DOHH2 (cell line): ENCODE measurements around the gene FZR1.

Experiments used
- H3F3A ChIP-seq: fragments of 200-600 bp; sonication (generic), shearing (Covaris generic); 2 replicates; pipeline ENCODE4 v1.6.0; 2016; ENCODE audit warnings: antibody characterized with exemption, mild to moderate bottlenecking; ENCODE audit not compliant: control insufficient read depth, insufficient read depth
- H3K27ac ChIP-seq: fragments of 200-600 bp; sonication (generic); 2 replicates; pipeline ENCODE4 v1.5.1; 2014; ENCODE audit warnings: low read depth, mild to moderate bottlenecking, low read length, moderate library complexity
- H3K27me3 ChIP-seq: fragments of 200-600 bp; sonication (generic); 2 replicates; pipeline ENCODE4 v1.6.1; 2014; ENCODE audit warnings: mild to moderate bottlenecking, low read length, mixed read lengths; ENCODE audit not compliant: control insufficient read depth
- H3K36me3 ChIP-seq: fragments of 200-600 bp; sonication (generic); 2 replicates; pipeline ENCODE4 v1.6.1; 2014; ENCODE audit warnings: mild to moderate bottlenecking, low read length, moderate library complexity, mixed read lengths; ENCODE audit not compliant: control insufficient read depth
- H3K4me1 ChIP-seq: fragments of 200-600 bp; sonication (generic); 2 replicates; pipeline ENCODE4 v1.6.1; 2014; ENCODE audit warnings: mild to moderate bottlenecking, low read length, mixed read lengths; ENCODE audit not compliant: control insufficient read depth
- H3K4me2 ChIP-seq: fragments of 200-600 bp; sonication (generic); 2 replicates; pipeline ENCODE4 v1.6.0; 2014; ENCODE audit warnings: mild to moderate bottlenecking, low read length, moderate library complexity
- H3K4me3 ChIP-seq: fragments of 200-600 bp; sonication (generic); 2 replicates; pipeline ENCODE4 v1.5.1; 2014; ENCODE audit warnings: mild to moderate bottlenecking, low read length, mixed read lengths
- H3K79me2 ChIP-seq: fragments of 200-600 bp; sonication (generic); 2 replicates; pipeline ENCODE4 v1.6.1; 2014; ENCODE audit warnings: mild to moderate bottlenecking, low read length, mixed read lengths; ENCODE audit not compliant: control insufficient read depth
- H3K9me2 ChIP-seq: fragments of 200-600 bp; sonication (generic); replicated peaks from 2 replicates; pipeline ENCODE4 v1.6.1; 2014; ENCODE audit warnings: mild to moderate bottlenecking, low read length, mixed read lengths; ENCODE audit not compliant: control insufficient read depth
- H3K9me3 ChIP-seq: fragments of 200-600 bp; sonication (generic); 2 replicates; pipeline ENCODE4 v1.6.1; 2014; ENCODE audit warnings: antibody characterized with exemption, low read length, mixed read lengths; ENCODE audit not compliant: control insufficient read depth, insufficient read depth
- H4K20me1 ChIP-seq: fragments of 200-600 bp; sonication (generic); 2 replicates; pipeline ENCODE4 v1.6.0; 2014; ENCODE audit warnings: low read depth, mild to moderate bottlenecking, antibody characterized with exemption, low read length, moderate library complexity; ENCODE audit not compliant: control insufficient read depth, insufficient read depth
- EZH2phosphoT487 ChIP-seq: fragments of 200-600 bp; sonication (generic); IDR thresholded peaks from 2 replicates; pipeline ENCODE4 v1.6.1; 2017; ENCODE audit warnings: borderline replicate concordance, mild to moderate bottlenecking, antibody characterized with exemption, low read length, moderate library complexity, mixed read lengths
- TF ChIP-seq, protein P1 (sequence below): fragments of 200-600 bp; sonication (generic); IDR thresholded peaks from one replicate; pipeline ENCODE4 v1.5.1; 2014; ENCODE audit warnings: antibody characterized with exemption, mild to moderate bottlenecking, low read depth, low read length; ENCODE audit not compliant: poor library complexity, severe bottlenecking

FZR1 gene

DNA sequence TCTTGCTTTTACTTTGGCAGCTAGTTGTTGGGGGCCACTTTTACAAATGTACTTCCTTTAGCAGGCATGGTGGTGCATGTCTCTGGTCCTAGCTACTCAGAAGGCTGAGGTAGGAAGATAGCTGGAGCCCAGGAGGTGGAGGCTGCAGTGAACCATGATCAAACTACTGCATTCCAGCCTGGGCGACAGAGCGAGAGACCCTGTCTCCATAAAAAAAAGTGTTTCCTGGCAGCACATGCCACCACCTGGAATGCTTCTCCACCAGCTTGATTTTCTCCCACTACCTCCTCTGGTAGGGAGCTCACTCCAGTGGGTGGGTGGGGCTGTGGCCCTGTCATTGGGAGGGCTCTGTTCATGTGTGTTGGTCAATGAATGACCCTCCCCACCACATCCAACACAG lies 12.5 kb downstream of the FZR1 start:
- no peaks in the 10 kb centered on the region for H3K9me3 ChIP-seq
- H3F3A ChIP-seq = peaks cover 10% of the 10 kb centered on the region
- no peak for TF ChIP-seq EZH2phosphoT487
- TF ChIP-seq, protein P1, sequence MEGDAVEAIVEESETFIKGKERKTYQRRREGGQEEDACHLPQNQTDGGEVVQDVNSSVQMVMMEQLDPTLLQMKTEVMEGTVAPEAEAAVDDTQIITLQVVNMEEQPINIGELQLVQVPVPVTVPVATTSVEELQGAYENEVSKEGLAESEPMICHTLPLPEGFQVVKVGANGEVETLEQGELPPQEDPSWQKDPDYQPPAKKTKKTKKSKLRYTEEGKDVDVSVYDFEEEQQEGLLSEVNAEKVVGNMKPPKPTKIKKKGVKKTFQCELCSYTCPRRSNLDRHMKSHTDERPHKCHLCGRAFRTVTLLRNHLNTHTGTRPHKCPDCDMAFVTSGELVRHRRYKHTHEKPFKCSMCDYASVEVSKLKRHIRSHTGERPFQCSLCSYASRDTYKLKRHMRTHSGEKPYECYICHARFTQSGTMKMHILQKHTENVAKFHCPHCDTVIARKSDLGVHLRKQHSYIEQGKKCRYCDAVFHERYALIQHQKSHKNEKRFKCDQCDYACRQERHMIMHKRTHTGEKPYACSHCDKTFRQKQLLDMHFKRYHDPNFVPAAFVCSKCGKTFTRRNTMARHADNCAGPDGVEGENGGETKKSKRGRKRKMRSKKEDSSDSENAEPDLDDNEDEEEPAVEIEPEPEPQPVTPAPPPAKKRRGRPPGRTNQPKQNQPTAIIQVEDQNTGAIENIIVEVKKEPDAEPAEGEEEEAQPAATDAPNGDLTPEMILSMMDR = no peak
- no peak overlapping the region for H3K27ac ChIP-seq
- peaks cover 78% of the 10 kb centered on the region for H3K79me2 ChIP-seq
- peaks cover 28% of the 10 kb centered on the region for H3K4me1 ChIP-seq
- H3K36me3 ChIP-seq = peaks cover 21% of the 10 kb centered on the region; the same call in 1 of the 2 replicates
- H3K4me3 ChIP-seq = no peak overlapping the region
- no peak overlapping the region for H3K4me2 ChIP-seq
- H4K20me1 ChIP-seq = peaks cover 16% of the 10 kb centered on the region
- H3K27me3 ChIP-seq = no peaks in the 10 kb centered on the region
- no peaks in the 10 kb centered on the region for H3K9me2 ChIP-seq

DNA sequence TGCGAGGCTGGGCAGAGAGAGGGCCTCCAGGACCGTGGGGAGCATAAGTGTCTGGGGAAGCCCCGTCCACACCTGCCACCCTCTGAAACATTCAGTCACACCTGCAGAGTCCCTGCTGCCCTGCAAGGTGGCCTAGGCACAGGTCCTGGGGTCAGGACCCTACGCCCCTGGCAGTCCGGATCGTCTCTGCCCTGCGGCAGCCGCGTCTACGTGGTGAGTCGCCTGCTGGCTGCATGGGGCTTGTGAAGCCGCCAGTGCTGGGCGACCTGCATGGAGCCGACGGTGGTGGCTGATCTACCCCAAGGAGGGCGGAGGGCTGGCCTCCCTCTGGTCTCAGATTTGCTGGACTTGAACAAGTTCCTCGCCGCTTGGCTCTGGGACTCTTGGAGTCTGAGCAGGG lies 13.0 kb downstream of the FZR1 start:
- H3K9me3 ChIP-seq = no peaks in the 10 kb centered on the region
- no peak overlapping the region for H3K4me2 ChIP-seq
- H3F3A ChIP-seq = peaks cover 10% of the 10 kb centered on the region
- no peak for TF ChIP-seq EZH2phosphoT487
- H3K27ac ChIP-seq = no peak overlapping the region
- no peaks in the 10 kb centered on the region for H3K9me2 ChIP-seq
- H3K27me3 ChIP-seq = no peaks in the 10 kb centered on the region
- H3K4me1 ChIP-seq = peaks cover 28% of the 10 kb centered on the region
- peaks cover 16% of the 10 kb centered on the region for H4K20me1 ChIP-seq
- peaks cover 24% of the 10 kb centered on the region; the same call in 1 of the 2 replicates for H3K36me3 ChIP-seq
- H3K4me3 ChIP-seq = no peak overlapping the region
- H3K79me2 ChIP-seq = peaks cover 73% of the 10 kb centered on the region

- Histone ChIP-seq H4K20me1 (peaks cover 16% of the 10 kb centered on the region), H3K9me2 (no peaks in the 10 kb centered on the region), H3K79me2 (peaks cover 66% of the 10 kb centered on the region), H3K4me3 (no peak overlapping the region), H3K27ac (no peak overlapping the region), H3K9me3 (no peaks in the 10 kb centered on the region), H3K27me3 (no peaks in the 10 kb centered on the region), H3K4me1 (peaks cover 28% of the 10 kb centered on the region), H3K4me2 (no peak overlapping the region), H3K36me3 (peaks cover 31% of the 10 kb centered on the region; the same call in 1 of the 2 replicates), H3F3A (peaks cover 8% of the 10 kb centered on the region)
- TF ChIP-seq, protein P1 = no peak
- no peak for TF ChIP-seq EZH2phosphoT487
Measured at GRCh38 chr19:3520166-3521103, 14.3 kb downstream of the FZR1 start.

DNA sequence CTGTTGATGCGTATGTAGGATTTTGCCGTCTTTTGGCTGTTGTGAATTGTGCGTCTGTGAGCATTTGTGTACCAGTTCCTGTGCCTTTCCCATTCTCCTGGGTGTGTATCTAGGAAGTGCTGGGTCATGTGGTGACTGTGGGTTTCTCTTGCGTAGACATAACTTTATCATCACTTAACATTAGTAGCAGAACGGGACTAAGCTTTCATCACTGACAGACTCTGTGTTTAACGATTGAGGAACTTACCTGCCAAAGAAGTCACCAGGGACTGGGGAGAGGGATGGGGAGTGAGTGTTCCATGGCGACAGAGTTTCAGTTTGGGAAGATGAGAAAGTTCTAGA lies 15.0 kb downstream of the FZR1 start:
- no peaks in the 10 kb centered on the region for H3K27me3 ChIP-seq
- peaks cover 15% of the 10 kb centered on the region for H4K20me1 ChIP-seq
- no peak overlapping the region for H3K27ac ChIP-seq
- TF ChIP-seq EZH2phosphoT487 = no peak
- TF ChIP-seq, protein P1 = no peak
- peaks cover 33% of the 10 kb centered on the region; the same call in 1 of the 2 replicates for H3K36me3 ChIP-seq
- peaks cover 3% of the 10 kb centered on the region for H3F3A ChIP-seq
- no peak overlapping the region for H3K4me3 ChIP-seq
- H3K4me1 ChIP-seq = peaks cover 23% of the 10 kb centered on the region
- no peaks in the 10 kb centered on the region for H3K9me2 ChIP-seq
- no peak overlapping the region for H3K4me2 ChIP-seq
- H3K79me2 ChIP-seq = peaks cover 61% of the 10 kb centered on the region
- H3K9me3 ChIP-seq = no peaks in the 10 kb centered on the region
